ENCODE data around the gene THSD4.
"Not testable (repeated sequence)": the region's sequence is repeated elsewhere in the genome, so short reads cannot be mapped to it uniquely, and the experiment has no call there.

The THSD4 gene

DNA sequence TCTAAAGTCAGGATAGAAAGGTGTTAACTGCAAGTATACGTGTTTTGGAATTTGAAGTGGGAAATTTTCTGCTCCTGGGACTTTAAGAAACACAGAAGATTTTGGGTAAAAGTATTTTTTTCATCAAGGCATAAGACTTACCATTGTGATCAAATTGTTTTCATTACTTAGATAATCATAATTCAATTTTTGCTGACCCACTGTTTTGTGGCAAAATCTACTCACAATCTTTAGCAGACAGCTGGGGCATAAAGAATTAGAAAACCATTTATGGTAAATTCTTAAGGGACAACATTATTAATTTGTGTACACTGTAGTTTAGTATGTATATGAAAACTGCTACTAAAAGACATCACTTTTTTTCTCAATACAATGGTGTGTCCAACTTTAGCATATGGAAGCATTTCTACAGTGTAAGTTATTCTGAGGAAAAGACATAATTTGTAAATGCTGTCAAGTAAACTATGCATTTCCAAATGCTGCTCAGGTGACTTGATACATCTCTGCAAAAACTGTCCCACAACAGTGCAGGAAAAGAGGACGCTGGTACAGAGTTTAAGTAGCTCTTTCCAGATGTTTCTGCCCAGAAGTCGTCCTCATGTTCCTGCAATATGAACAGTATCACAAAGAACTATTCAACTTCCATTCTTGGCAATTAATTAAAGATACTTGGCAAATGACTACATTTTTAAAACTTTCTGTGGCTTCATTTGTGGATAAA lies 52.3 kb downstream of the THSD4 start:
- Histone ChIP-seq H3K36me3 (ENCODE audit: control insufficient read depth, insufficient read depth, low read length) (no peaks in the 10 kb centered on the region), H3K9ac (ENCODE audit: low read length) (no peak overlapping the region), H3K4me3 (ENCODE audit: low read length) (no peak overlapping the region), H3K9me3 (ENCODE audit: control insufficient read depth, low read length) (no peaks in the 10 kb centered on the region), H3K4me1 (ENCODE audit: control insufficient read depth, insufficient read depth, low read length) (no peaks in the 10 kb centered on the region), H3K27me3 (ENCODE audit: control insufficient read depth, insufficient read depth, low read length) (no peaks in the 10 kb centered on the region)

DNA sequence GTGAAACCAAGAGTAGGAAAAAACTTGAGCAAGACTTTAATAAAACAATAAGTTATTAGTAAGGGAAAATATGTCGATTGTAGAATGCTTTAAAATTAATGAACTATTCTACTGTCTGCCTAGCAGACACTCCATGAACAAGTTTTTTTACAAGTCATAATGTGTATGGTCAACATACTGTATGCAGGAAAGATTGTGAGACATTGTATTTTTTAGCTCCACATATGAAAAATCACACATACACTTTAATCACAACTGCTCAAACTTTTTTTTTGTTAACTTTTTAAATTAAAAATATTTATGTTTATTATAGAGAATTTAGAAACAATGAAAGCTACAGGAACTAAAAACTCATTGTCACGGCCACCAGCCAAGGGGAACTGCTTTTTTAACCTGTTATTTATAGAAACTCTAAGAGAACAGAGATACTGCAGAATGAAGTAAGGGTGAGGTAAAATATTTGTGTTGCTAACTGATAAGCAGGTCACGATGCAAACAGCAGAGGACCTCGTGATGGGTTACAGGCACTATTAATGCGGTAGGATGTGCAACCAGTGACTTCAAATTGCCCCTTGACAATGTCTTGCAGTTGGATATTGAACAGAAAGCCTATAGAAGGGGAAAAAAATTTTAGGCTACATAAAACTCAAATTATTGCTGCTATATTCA lies 53.0 kb downstream of the THSD4 start:
- Histone ChIP-seq H3K9me3 (ENCODE audit: control insufficient read depth, low read length) (no peaks in the 10 kb centered on the region), H3K4me1 (ENCODE audit: control insufficient read depth, insufficient read depth, low read length) (no peaks in the 10 kb centered on the region), H3K27me3 (ENCODE audit: control insufficient read depth, insufficient read depth, low read length) (no peaks in the 10 kb centered on the region), H3K9ac (ENCODE audit: low read length) (no peak overlapping the region), H3K4me3 (ENCODE audit: low read length) (no peak overlapping the region), H3K36me3 (ENCODE audit: control insufficient read depth, insufficient read depth, low read length) (no peaks in the 10 kb centered on the region)

DNA sequence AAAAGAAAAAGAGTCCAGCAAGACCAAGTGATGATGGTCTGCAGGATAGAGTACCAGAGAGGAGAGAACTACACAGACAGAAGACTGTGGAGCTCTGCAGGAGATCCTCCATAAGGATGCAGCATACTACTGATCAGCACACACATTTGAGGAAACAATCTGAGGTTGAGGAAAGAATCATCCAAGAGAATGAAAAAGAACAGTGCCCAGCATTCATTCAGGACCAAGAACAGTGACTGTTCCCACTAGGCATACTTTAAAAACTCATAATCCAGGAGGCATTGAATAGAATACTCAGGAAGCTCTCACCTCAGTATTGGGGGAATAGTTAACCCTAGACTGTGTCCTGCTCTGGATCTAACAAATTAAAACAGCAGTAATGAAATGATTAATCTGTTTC lies 54.9 kb downstream of the THSD4 start:
- Histone ChIP-seq H3K9me3 (ENCODE audit: control insufficient read depth, low read length) (no peaks in the 10 kb centered on the region), H3K9ac (ENCODE audit: low read length) (no peak overlapping the region), H3K4me3 (ENCODE audit: low read length) (no peak overlapping the region), H3K36me3 (ENCODE audit: control insufficient read depth, insufficient read depth, low read length) (no peaks in the 10 kb centered on the region), H3K4me1 (ENCODE audit: control insufficient read depth, insufficient read depth, low read length) (no peaks in the 10 kb centered on the region), H3K27me3 (ENCODE audit: control insufficient read depth, insufficient read depth, low read length) (no peaks in the 10 kb centered on the region)

DNA sequence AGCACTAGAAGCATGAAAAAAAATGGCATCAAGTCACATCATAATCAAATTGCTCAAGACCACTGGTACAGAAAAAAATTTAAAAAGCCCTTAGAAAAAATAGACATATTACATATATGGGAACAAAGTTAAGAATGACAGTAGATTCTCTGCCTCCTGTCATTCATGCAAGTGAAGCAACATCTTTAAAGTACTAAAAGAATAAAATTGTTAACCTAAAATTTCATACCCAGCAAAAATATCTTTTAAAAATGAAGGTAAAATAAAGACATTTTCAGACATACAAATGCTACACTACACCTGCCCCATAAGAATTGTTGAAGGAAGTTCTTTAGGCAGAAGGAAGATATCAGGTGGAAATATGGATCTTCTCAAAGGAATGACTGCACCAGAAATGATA lies 55.9 kb downstream of the THSD4 start:
- Histone ChIP-seq H3K36me3 (ENCODE audit: control insufficient read depth, insufficient read depth, low read length) (no peaks in the 10 kb centered on the region), H3K4me3 (ENCODE audit: low read length) (no peak overlapping the region), H3K9me3 (ENCODE audit: control insufficient read depth, low read length) (no peaks in the 10 kb centered on the region), H3K4me1 (ENCODE audit: control insufficient read depth, insufficient read depth, low read length) (no peaks in the 10 kb centered on the region), H3K27me3 (ENCODE audit: control insufficient read depth, insufficient read depth, low read length) (no peaks in the 10 kb centered on the region), H3K9ac (ENCODE audit: low read length) (no peak overlapping the region)

DNA sequence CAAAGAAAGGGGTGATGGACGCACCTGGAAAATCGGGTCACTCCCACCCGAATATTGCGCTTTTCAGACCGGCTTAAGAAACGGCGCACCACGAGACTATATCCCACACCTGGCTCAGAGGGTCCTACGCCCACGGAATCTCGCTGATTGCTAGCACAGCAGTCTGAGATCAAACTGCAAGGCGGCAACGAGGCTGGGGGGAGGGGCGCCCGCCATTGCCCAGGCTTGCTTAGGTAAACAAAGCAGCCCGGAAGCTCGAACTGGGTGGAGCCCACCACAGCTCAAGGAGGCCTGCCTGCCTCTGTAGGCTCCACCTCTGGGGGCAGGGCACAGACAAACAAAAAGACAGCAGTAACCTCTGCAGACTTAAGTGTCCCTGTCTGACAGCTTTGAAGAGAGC lies 59.1 kb downstream of the THSD4 start:
- H3K9me3 ChIP-seq (ENCODE audit: control insufficient read depth, low read length); H3K4me1 ChIP-seq (ENCODE audit: control insufficient read depth, insufficient read depth, low read length); H3K9ac ChIP-seq (ENCODE audit: low read length); H3K36me3 ChIP-seq (ENCODE audit: control insufficient read depth, insufficient read depth, low read length); H3K27me3 ChIP-seq (ENCODE audit: control insufficient read depth, insufficient read depth, low read length); H3K4me3 ChIP-seq (ENCODE audit: low read length): not testable (repeated sequence)

DNA sequence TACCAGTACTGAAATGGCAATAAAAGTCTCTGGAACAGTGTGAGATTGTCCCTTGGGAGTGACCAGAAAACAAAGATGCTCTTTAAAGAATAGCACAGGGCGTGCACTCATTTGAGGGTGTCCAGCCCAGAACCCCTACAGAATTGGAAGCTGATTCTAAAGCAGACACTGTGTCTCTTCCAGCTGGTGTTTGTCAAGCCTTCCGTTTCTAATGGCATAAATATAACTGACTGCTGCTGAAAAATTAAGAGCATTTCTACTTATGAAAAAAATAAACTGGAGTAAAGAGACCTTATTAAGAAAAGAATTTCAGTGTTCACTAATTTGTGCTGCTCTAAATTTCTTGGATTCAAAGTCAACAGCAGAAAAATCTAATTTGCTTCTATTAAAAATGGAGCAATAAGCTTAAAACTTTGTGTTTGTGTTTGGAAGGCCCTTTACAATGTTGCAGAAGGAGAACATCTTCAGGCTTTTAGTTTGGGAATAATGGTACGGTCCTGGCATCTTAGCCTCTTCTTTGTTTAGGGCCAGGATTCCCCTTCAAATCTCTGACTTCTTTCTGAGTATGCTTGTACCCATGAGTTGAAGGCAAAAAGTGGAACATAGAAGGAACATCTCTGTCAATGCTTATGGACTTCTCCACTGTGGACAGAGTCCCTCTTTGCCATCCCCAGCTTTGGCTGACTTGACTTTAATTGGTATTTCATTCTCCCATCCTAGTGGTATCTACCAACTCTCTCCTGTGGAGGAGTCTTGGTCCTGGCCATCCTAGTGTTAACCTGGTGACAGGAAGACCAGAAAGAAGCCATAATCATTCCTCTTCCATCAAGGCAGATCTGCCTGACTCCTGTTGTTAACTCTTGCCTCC lies 65.9 kb downstream of the THSD4 start:
- H3K9ac ChIP-seq (ENCODE audit: low read length): no peak overlapping the region
- H3K36me3 ChIP-seq (ENCODE audit: control insufficient read depth, insufficient read depth, low read length): no peaks in the 10 kb centered on the region
- H3K27me3 ChIP-seq (ENCODE audit: control insufficient read depth, insufficient read depth, low read length): no peaks in the 10 kb centered on the region
- H3K4me1 ChIP-seq (ENCODE audit: control insufficient read depth, insufficient read depth, low read length): no peaks in the 10 kb centered on the region
- no peaks in the 10 kb centered on the region for H3K9me3 ChIP-seq (ENCODE audit: control insufficient read depth, low read length)
- no peak overlapping the region for H3K4me3 ChIP-seq (ENCODE audit: low read length)

DNA sequence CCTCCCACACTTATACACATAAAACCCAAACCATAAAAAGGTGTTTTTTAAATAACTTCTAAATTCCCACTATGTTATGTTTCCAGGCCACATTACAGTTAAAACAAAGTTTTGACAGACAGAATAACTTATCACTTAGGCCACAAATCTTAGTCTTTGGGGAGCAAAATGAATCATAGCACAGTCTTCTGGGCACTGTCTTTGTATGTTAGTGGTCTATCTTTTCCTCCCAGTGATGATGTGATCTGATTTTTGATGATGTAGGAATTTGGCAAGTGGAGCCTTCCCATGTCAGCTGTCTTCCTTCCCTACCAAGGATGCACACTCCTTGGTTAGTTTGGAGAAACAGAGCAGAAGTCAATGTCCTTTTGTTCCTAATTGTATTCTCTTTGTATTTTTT lies 67.3 kb downstream of the THSD4 start:
- Histone ChIP-seq H3K9me3 (ENCODE audit: control insufficient read depth, low read length) (no peaks in the 10 kb centered on the region), H3K4me1 (ENCODE audit: control insufficient read depth, insufficient read depth, low read length) (no peaks in the 10 kb centered on the region), H3K36me3 (ENCODE audit: control insufficient read depth, insufficient read depth, low read length) (no peaks in the 10 kb centered on the region), H3K27me3 (ENCODE audit: control insufficient read depth, insufficient read depth, low read length) (no peaks in the 10 kb centered on the region), H3K9ac (ENCODE audit: low read length) (no peak overlapping the region), H3K4me3 (ENCODE audit: low read length) (no peak overlapping the region)

DNA sequence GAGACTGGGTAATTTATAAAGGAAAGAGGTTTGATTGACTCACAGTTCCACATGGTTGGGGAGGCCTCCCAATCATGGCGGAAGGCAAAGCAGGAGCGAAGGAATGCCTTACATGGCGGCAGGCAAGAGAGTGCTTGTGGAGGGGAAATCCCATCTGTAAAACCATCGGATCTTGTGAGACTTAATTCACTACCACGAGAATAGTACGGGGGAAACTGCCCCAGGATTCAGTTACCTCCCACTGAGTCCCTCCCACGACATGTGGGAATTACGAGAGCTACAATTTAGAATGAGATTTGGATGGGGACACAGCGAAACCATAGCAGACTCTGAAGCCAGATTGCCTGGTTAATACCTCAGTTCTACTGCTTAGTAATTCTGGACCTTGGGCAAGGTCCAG lies 67.8 kb downstream of the THSD4 start:
- no peaks in the 10 kb centered on the region for H3K36me3 ChIP-seq (ENCODE audit: control insufficient read depth, insufficient read depth, low read length)
- no peak overlapping the region for H3K4me3 ChIP-seq (ENCODE audit: low read length)
- H3K4me1 ChIP-seq (ENCODE audit: control insufficient read depth, insufficient read depth, low read length): no peaks in the 10 kb centered on the region
- no peak overlapping the region for H3K9ac ChIP-seq (ENCODE audit: low read length)
- no peaks in the 10 kb centered on the region for H3K9me3 ChIP-seq (ENCODE audit: control insufficient read depth, low read length)
- H3K27me3 ChIP-seq (ENCODE audit: control insufficient read depth, insufficient read depth, low read length): no peaks in the 10 kb centered on the region

DNA sequence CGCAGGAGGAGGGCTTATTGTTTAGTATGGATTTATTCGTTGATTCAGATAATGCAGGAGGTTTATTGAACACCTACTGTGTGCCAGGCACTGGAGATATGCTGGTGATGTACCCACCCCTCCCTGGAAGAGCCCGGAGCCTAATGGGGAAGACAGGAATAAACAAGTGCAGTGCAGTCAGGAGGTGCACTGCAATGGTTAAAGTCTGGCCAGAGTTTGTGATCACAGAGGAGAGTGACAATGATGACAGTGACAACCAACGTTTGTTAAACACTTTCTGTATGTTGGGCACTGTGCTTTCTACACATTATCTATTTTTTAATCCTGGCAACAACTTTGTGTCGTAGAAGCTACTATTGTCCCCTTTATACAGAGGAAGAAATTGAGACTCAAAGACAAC lies 70.4 kb downstream of the THSD4 start:
- H3K27me3 ChIP-seq (ENCODE audit: control insufficient read depth, insufficient read depth, low read length): no peaks in the 10 kb centered on the region
- no peaks in the 10 kb centered on the region for H3K4me1 ChIP-seq (ENCODE audit: control insufficient read depth, insufficient read depth, low read length)
- H3K4me3 ChIP-seq (ENCODE audit: low read length): no peak overlapping the region
- H3K9me3 ChIP-seq (ENCODE audit: control insufficient read depth, low read length): no peaks in the 10 kb centered on the region
- no peaks in the 10 kb centered on the region for H3K36me3 ChIP-seq (ENCODE audit: control insufficient read depth, insufficient read depth, low read length)
- no peak overlapping the region for H3K9ac ChIP-seq (ENCODE audit: low read length)

DNA sequence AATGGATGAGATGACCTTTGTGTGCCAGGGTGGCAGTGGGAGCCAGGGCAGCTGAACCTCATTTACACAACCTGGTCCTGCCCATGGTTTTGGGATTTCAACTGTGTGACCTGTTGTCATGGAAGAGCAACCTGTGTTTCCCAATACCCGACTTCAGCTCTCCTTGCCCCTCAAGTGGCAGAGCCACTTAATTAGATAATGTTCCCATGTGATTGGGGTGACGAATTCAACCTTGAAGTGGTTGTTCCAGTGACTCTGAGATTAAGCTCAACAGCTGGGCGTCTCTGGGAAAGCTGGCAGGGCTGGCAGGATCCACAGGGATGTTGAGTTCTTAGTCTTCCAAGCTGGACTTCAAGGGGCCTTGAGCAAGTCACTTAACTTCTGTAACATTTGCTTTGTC lies 71.0 kb downstream of the THSD4 start:
- Histone ChIP-seq H3K36me3 (ENCODE audit: control insufficient read depth, insufficient read depth, low read length) (no peaks in the 10 kb centered on the region), H3K4me1 (ENCODE audit: control insufficient read depth, insufficient read depth, low read length) (no peaks in the 10 kb centered on the region), H3K9me3 (ENCODE audit: control insufficient read depth, low read length) (no peaks in the 10 kb centered on the region), H3K9ac (ENCODE audit: low read length) (no peak overlapping the region), H3K27me3 (ENCODE audit: control insufficient read depth, insufficient read depth, low read length) (no peaks in the 10 kb centered on the region), H3K4me3 (ENCODE audit: low read length) (no peak overlapping the region)

DNA sequence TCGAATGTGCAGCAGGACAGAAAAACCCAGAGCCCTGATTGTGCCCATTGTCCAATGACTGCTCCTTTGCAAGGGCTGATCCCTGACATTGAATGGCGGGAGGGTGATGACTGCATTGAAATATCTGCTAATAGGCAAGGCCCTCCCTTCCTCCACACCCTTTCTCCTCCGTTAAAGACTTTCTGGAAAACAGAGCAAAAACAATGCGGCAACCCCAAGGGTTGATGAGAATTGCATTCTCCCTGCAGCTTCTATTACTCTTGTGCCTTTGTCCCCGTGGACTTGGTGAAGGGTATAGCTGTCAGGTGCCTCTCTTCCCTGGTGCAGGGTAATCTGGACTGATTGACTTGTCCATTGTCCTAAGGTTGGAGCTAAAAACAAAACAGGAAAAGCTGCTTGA lies 71.8 kb downstream of the THSD4 start:
- no peaks in the 10 kb centered on the region for H3K4me1 ChIP-seq (ENCODE audit: control insufficient read depth, insufficient read depth, low read length)
- no peak overlapping the region for H3K4me3 ChIP-seq (ENCODE audit: low read length)
- no peaks in the 10 kb centered on the region for H3K27me3 ChIP-seq (ENCODE audit: control insufficient read depth, insufficient read depth, low read length)
- no peaks in the 10 kb centered on the region for H3K36me3 ChIP-seq (ENCODE audit: control insufficient read depth, insufficient read depth, low read length)
- H3K9me3 ChIP-seq (ENCODE audit: control insufficient read depth, low read length): no peaks in the 10 kb centered on the region
- no peak overlapping the region for H3K9ac ChIP-seq (ENCODE audit: low read length)

DNA sequence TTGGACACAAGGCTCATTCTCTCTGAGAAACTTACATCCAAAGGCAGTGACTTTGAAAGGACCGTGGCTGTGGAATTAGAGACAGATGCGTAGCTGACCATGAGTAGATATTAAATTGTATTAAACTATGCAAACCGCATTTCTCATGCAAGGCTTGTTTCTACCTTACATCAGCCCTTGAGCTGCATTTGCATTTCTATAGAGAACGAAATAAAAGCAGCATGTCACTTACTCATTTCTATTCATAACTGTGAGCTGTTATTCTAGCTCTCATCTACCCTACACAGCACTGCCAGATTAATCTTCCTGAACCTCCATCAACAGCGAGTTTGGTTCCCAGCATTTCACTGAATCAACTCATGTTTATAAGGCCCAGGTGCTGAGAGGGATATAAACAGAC lies 72.3 kb downstream of the THSD4 start:
- Histone ChIP-seq H3K4me1 (ENCODE audit: control insufficient read depth, insufficient read depth, low read length) (no peaks in the 10 kb centered on the region), H3K36me3 (ENCODE audit: control insufficient read depth, insufficient read depth, low read length) (no peaks in the 10 kb centered on the region)

More for the DNA sequence above, 72.3 kb downstream of the THSD4 start:
- no peaks in the 10 kb centered on the region for H3K27me3 ChIP-seq (ENCODE audit: control insufficient read depth, insufficient read depth, low read length)
- no peaks in the 10 kb centered on the region for H3K9me3 ChIP-seq (ENCODE audit: control insufficient read depth, low read length)
- H3K4me3 ChIP-seq (ENCODE audit: low read length): no peak overlapping the region
- no peak overlapping the region for H3K9ac ChIP-seq (ENCODE audit: low read length)
